Dermis microvascular lymphatic vessel endothelial cell (primary cell): ENCODE measurements around the gene SLC18A3. TPM values are rescaled to one million over a fixed set of nuclear protein-coding genes. Genes with fewer than 3 reads are reported as not detected.

ENCODE experiments used
- DNase-seq, 2 donors: peaks; one replicate each; pipeline versions ENCODE4 v3.0.0 to v3.0.0-alpha.2; 2010; ENCODE audit warnings: low read depth in 2 of 2
- total RNA-seq: library from RNA; depleted of rRNA; stranded (reverse); fragments of >200 nt; gene quantifications from 2 replicates; pipeline ENCODE4 v1.2.1, GENCODE V29; 2014

Gene SLC18A3
- total RNA-seq, 1 donor from 2014 or later: not detected

DNA sequence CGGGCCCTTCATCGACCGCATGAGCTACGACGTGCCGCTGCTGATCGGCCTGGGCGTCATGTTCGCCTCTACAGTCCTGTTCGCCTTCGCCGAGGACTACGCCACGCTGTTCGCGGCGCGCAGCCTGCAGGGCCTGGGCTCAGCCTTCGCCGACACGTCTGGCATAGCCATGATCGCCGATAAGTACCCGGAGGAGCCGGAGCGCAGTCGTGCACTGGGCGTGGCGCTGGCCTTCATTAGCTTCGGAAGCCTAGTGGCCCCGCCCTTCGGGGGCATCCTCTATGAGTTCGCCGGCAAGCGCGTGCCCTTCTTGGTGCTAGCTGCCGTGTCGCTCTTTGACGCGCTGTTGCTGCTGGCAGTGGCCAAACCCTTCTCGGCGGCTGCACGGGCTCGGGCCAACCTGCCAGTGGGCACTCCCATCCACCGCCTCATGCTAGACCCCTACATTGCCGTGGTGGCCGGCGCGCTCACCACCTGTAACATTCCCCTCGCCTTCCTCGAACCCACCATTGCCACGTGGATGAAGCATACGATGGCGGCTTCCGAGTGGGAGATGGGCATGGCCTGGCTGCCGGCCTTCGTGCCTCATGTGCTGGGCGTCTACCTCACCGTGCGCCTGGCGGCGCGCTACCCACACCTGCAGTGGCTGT, 1.2 kb downstream of the SLC18A3 start:
- DNase-seq: no peak

DNA sequence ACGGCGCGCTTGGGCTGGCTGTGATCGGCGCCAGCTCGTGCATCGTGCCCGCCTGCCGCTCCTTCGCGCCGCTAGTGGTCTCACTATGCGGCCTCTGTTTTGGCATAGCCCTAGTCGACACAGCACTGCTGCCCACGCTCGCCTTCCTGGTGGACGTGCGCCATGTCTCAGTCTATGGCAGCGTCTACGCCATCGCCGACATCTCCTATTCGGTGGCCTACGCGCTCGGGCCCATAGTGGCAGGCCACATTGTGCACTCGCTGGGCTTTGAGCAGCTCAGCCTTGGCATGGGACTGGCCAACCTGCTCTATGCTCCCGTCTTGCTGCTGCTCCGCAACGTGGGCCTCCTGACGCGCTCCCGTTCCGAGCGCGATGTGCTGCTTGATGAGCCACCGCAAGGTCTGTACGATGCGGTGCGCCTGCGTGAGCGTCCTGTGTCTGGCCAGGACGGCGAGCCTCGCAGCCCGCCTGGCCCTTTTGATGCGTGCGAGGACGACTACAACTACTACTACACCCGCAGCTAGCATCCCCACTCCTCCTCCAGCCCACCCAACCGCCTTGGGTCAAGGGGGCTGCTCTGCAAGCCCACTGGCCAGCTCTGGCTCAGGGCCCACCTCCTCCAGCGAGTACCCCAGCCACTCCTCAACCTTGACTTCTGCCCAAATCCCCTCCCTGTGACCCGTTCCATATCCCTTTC, 1.9 kb downstream of the SLC18A3 start:
- DNase-seq: no peak

DNA sequence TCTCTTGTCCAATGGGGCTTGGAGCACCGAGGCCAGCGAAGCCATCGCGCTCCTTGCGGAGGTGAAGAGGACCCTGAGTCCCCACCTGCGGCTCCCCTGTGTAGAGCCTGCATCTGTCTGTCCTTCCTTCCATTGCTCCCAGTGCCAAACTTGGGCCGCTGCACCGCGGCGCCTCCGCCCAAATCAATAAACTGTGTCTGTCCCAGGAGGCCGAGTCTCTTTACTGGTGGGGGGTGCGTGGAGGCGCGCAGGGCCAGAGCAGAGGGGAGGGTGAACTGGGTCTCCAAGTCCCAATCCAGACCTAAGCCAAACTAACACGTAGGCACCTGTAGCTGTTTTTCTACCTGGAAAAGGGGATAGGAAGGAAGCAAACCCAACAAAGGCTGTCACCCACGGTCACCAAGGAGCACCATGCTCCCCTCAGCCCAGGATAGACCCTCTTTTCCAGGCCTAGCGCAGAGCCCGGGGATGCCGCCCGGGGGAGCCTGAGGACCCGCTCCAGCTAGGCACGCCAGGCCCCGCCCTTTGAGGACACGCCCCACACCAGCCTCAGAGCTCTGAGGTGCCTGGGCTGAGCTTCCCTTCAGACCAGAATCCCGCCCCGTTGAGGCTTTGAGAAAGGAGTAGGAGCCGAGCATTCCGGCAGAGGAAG, 2.5 kb downstream of the SLC18A3 start:
- no peak for DNase-seq

DNA sequence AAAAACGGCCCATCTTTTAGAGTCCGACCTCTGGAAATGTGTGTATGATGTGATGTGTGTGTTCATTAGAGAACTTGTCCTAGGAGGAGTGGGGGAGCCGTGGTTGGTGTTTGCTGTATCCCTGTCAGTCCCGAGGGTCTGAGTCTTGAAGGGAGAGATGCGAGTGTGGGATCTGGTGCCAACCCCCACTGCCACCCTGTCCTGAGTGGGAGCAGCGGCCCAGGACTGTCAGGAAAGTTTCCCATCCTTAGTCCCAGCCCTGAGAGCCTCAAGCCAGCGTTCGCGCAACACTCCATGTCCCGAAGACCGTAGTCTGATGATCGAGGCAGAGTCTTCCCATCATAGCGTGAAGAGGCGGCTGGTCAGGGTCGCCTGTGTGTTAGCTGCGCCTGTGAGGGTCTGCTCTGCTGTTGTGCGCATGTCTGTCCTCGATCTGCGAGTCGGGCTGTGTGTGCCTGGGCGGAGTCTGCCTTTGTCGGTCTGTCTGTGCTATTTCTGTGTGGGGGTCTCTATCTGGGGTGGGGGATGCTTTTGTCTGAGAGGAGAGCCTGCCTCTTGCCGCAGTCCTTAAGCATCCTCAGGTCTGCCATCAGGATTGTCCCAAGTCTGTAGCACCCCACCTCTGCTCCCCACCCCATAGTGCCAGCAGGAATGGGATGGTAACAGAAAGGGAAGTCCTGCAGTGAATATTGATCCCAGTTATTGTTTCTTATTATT, 3.2 kb downstream of the SLC18A3 start:
- DNase-seq: no peak

DNA sequence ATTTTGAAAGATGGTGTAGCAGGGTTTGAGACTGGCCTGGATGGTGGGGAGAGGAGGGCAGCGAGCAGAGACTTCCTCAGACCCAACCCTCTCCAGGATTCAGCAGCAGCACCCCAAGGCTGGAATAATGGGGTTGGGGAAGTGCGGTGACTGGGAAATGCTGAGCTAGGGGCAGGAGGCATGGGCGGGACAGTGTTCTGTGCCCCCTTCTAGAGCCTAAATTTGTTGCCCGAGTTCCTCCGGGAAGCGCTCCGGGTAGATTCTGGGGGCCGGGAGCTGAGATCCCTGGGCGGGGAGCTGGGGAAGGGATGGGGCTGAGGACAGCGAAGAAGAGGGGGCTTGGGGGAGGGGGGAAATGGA, 3.8 kb downstream of the SLC18A3 start, which contains the start of gene CHAT:
TSS of gene CHAT (plus strand) at position 156 of the 360 bp plus-strand sequence. CDS start at position 309, 153 bp downstream.
- no peak for DNase-seq

DNA sequence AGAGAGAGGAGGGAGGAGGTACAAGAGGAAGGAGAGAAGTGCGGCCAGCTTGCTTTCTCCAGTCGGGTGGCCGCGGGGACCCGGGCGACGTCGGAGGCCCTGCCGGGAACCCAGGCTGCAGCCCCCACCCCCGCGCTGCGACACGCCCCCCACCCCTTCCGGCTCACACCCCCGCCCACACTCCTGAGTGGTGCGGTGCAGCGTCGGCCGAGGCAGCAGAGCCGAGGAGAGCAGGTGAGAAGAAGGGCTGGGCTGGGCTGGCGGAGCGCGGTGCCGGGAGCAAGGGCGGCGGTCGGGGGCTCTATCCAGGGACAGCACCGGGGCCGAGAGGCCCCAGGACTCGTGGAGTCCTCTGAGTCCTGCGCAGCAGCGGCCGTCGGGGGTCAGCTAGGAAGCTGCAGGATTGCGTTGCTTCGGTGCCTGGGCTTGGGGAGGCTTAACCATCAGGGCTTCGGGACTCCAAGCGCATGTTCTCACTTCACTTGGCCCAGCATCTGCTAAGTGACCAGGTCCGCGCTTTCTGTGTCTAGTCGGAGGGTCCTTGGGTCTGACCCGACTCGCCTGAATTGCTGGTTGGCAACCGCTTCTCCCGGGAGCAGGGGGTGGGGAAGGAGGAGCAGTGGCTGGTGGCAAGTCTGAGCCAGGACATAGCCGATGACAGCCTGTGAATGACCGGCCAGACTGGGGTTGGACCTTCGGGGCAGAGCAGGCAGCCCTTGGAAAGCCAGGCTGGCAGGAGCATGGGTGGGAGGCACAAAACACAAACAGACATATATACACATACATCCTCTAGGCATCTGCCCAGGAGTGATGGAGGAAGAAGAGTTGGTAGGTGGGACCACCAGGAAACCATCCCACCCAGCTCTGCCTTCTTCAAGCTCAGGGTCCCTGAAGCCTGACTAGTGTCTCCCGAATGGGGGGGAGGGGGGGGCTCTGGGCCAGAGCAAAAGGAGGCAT, 4.4 kb downstream of the SLC18A3 start:
- DNase-seq: no peak

DNA sequence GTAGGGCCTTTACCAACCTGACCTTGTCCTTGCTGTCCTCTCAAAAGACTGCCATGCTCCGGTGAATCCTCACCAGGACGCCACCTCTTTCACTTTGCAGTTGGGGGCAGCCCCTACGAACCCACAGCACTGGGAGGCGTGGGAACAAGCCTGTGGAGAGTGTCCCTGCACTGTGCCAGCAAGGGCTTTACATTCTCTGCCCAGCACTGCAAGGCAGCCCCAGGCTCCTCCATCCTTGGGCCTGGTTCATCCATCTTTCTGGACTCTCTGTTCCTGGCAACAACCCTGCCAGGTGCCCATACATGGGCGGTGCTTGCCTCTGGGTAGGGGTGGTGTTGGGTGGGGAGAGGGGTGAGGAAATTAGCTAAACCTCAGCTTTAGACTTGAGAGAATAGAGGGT, 5.1 kb downstream of the SLC18A3 start:
- no peak for DNase-seq

DNA sequence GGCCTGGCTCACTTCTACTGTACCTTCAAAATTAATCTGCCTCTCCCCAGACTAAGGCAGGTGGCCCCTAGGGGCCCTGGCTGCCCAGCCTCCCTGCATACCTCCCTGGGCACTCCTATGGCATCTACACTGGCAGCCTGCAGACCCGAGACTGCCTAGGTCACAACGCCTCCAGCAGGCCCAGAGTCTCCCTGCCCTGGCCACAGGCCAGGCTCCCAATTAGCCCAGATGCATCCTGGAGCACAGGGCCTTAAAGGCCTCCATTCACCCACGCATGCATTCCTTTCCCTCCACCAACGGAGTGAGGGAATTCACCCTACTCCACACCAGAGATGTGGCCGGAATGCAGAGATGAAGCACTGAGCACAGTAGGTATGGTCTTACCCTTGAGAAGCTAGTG, 5.6 kb downstream of the SLC18A3 start:
- DNase-seq: no peak

DNA sequence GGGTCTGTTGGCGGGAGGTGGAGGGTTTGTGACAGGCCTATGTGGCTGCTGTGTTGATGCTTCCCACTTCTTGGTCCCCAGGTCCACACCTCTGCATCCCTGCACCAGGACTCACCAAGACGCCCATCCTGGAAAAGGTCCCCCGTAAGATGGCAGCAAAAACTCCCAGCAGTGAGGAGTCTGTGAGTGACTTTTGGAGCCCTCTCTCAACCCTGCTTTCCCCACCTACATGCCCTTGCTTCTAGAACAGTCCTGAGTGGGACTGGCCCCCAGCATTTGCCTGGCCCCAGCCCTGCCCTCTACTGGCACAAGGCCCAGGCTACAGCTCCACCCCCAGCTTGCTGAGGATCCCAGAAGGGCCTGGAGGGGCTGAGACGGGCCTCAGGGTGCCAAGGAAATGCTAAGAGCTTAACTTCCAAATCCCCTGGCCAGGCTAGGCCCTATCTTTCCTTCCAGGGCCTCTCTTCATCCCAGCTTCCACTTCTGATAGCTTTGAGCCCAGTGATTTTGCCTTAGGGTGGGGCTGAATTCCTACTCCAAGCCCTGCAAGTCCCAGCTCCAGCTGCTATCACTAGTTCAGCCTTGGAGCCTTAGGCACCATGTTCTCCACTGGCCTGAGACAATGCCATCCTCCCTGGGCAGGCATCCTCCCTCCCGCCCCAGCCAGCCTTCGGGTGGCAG, 6.5 kb downstream of the SLC18A3 start:
- no peak for DNase-seq

DNA sequence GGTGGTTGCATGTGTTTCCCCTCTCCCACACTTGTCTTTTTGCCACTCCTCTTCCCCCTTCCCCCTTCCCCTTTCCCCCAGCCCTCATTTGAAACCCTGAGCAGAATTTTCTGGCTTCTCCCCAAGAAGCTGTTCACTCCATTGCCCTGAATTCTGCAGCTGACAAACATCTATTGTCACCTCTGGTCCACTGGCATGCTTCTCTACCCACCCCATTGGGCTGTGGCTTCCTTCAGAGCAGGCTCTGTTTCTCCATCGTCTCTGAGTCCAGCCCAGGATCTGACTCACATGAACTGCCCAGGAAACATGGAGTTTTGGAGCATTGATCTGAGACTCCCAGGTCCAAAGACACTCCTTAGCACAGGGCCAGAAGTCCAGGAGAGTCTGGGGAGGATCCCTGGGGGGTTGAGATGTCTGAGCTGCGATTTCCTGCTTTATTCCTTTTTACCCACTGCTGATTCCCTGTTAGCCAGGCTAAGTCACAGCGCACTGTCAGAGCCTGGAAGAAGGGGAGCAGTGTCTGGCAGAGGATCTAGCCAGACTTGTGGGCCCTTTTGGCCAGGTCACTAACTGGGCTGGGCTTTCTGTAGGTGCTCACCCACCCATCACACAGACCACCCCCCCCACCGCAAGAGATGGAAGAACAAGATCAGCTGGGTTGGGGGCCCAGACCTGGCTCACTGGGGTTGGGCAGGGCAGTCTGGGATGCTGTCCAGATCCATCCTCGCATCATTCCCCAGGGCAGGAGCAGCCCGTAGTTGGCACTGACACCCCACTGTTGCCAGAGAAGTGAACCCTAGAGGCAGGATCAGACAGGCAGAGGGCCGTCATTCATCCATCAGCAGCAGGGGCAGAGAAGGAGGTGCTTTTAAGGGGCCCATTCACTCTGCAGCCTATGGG, 7.3 kb downstream of the SLC18A3 start:
- DNase-seq: no peak

DNA sequence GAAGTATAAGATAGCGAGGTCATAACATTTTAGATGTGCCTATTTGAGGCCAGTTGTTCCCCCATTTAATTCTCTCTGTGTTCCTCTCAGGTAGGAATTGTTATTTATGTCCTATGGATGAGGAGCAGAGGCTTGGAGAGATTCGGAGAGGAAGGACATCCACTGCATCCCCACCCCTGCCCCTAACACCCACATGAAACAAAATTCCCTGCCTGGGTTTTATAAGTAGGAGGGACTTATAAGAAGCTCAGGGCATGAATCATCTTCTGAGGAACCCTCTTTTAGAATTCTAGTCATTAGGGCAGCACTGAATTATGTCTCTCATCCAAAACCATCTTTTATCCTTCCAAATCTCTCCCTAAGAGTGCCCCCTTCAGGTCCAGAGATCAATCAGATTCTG, 8.7 kb downstream of the SLC18A3 start:
- DNase-seq: no peak

DNA sequence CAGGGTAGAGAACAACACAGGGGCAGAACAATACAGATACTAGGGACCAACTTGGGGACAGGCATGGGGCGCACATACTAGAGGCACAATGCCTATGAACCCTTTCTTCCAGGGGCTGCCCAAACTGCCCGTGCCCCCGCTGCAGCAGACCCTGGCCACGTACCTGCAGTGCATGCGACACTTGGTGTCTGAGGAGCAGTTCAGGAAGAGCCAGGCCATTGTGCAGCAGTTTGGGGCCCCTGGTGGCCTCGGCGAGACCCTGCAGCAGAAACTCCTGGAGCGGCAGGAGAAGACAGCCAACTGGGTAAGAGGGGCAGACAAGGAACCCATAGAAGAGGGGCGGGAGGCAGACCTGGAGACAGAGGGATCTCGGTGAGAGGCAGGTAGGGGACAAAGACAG, 9.5 kb downstream of the SLC18A3 start:
- DNase-seq: no peak

DNA sequence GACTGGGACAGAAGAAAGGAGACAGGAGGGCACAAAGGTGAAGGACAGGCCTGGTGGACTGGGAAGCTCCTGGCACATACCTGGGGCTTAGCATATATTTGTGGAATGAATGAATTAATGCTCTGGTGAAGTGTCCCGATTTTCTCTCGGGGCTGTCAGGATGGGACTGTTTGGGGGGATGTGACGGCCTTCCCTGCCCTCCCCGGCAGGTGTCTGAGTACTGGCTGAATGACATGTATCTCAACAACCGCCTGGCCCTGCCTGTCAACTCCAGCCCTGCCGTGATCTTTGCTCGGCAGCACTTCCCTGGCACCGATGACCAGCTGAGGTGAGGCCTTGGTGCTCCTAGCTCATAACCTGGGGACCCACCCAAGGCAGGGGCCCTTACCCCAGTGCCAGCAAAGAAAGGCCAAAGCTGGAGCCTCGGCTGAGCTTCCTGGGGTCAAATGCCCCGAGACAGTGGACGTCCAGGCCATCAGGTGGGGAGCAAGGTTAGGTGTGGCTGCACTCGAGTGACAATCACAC, 10.2 kb downstream of the SLC18A3 start:
- no peak for DNase-seq

DNA sequence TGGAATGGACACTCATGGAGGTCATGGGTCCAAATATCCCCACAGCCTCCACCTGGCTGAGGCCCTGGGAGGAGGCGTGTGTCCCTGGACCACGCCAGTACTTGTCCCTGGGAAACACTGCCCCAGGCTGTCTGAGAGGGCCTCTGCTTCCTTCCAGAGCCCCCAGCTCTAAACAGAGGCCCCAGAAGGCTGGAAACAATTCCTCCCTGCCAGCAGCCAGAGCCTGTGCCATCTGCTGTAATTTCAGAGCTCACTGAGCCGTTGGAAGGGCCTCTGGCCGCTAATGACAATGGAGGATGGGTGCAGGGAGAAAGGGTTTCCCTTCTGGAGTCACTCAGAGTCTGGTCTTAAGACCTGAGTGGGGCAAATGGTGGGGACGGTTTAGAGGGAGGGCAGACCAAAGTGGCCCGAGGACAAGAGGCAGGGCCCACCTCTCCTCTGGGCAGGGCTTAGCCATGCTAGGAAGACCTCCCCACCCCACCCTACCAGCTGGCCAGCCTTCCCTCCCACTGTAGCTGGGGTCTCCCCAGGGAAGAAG, 10.8 kb downstream of the SLC18A3 start:
- no peak for DNase-seq

DNA sequence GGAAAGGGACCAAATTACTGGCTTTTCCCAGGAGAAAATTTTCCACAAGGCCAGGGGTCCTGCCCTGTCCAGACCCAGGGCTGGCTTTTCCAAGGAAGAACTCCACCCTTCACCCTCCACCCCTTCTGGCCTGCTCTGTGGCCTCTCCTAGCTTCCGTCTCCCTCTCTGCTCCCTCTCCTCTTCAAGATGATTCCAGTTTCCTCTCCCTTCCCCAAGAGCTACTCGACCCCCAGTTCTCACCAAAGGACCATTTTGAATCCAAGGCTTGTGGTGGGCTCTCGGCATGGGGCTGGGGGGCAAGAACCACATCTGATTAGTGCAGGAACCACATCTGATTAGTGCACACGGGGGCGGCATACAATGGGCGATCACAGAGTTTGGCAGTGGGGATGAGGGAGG, 11.5 kb downstream of the SLC18A3 start:
- no peak for DNase-seq

DNA sequence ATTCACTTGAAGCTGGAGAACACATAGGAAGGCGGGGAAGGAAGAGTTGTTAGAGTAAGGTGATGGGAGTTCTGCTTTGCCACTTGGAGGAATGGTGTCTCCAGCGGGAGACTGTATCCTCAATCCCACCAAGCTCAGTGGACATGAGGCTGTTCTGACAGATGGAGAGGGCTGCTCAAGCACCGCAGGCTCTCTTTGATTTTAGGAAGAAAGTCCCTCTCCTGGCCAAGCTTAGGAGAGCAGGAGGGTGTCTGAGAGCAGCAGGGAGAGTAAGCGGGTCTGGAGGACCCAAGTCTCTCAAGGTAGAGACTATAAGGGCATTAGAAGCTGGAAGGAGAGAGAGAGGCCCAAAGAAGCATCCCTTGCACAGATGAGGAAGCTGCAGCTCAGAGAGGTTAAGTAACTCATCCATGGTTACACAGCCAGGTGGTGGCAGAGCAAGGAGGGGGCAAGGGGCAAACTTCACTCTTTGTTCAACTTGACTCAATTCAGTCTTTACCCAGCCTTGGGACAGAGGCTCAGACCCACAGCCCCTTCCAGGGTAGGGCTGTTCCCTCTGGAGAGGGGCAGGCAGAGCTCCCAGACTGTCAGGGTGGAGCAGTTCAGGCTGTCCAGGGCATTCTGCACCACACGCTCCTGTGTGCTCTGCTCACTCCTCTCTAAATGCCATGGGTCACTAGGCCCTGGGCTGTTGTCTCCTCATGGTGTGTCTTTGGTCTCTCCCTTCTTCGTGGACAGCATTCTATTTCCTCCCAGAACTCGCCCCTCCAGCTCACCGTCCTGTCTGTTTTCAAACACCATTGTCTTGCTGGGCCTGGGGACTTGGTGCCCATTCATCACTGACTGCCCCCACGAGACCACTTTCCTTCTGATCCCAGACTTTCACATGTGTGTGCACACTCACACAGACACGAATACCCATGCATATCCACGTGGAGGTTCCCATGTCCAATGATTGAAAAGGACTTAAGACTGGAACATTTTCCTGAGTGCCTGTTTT, 12.6 kb downstream of the SLC18A3 start:
- no peak for DNase-seq

DNA sequence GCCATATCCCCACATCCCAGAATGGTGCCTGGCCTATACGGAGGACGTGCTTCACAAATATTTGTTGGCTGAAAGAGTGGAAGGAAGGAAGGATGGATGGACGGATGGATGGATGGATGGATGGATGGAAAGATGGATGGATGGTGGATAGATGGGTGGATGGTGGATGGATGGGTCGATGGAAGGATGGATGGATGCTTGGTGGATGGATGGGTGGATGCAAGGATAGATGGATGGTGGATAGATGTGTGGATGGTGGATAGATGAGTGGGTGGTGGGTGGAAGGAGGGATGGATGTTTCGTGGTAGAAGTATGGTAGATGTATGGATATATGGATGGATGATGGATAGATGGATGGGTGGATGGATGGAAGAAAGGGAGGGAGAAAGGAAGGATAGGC, 14.5 kb downstream of the SLC18A3 start:
- no peak for DNase-seq

DNA sequence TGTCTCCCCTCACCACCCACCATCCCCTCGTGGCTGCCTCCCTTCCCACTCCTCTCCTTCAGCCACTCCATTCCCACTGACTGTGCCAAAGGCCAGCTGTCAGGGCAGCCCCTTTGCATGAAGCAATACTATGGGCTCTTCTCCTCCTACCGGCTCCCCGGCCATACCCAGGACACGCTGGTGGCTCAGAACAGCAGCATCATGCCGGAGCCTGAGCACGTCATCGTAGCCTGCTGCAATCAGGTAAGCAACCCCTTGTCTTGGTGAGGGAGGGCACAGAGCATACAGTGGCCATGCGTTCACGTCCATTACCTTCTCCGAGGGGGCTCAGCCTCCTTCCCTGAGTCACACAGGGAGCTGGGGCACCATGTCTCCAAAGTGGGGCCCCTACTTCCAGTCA, 15.3 kb downstream of the SLC18A3 start:
- DNase-seq: no peak
